CD4-positive, CD25-positive, alpha-beta regulatory T cell (primary cell): ENCODE data around the gene CYLD. TPM values are rescaled to one million over a fixed set of nuclear protein-coding genes. Genes with fewer than 3 reads are reported as not detected.

ENCODE experiments used
- ATAC-seq, 2 donors: fragments of 150-1000 bp; cut with Tn5 transposase; one replicate each; pipeline ENCODE4 v1.10.0; 2021; ENCODE audit warnings: low read depth in 2 of 2, moderate number of reproducible peaks in 2 of 2, moderate library complexity in 1 of 2
- DNase-seq, 3 donors: peaks; one replicate each; pipeline versions ENCODE4 v3.0.0 to v3.0.0-alpha.2; 2012 to 2022; ENCODE audit warnings: mixed read lengths in 1 of 3
- H3K27ac ChIP-seq: one replicate; pipeline ENCODE4 v1.7.0; 2013; ENCODE audit warnings: mild to moderate bottlenecking, low read length; ENCODE audit not compliant: insufficient read depth, poor library complexity, severe bottlenecking
- H3K27me3 ChIP-seq: one replicate; pipeline ENCODE4 v1.7.0; 2013; ENCODE audit warnings: low read length; ENCODE audit not compliant: control insufficient read depth, insufficient read depth
- H3K36me3 ChIP-seq: one replicate; pipeline ENCODE4 v1.7.0; 2013; ENCODE audit warnings: mild to moderate bottlenecking, low read length, moderate library complexity; ENCODE audit not compliant: control insufficient read depth, insufficient read depth
- H3K4me1 ChIP-seq: 2 replicates; pipeline ENCODE4 v1.7.0; 2013; ENCODE audit warnings: mild to moderate bottlenecking, low read length; ENCODE audit not compliant: insufficient read depth, control insufficient read depth, poor library complexity, severe bottlenecking
- H3K4me3 ChIP-seq: one replicate; pipeline ENCODE4 v1.7.0; 2013; ENCODE audit warnings: low read depth, mild to moderate bottlenecking, low read length, moderate library complexity
- H3K9me3 ChIP-seq, 2 experiments: 1 replicate in 1 of 2; 2 replicates in 1 of 2; pipeline ENCODE4 v1.7.0; 2013; ENCODE audit warnings: low read length in 2 of 2, mild to moderate bottlenecking in 1 of 2, moderate library complexity in 1 of 2; ENCODE audit not compliant: control insufficient read depth in 2 of 2
- H3K27ac Mint-ChIP-seq, 3 donors: one replicate each; pipeline ENCODE4 v1.8.0; 2020 to 2022; ENCODE audit warnings: mild to moderate bottlenecking in 3 of 3, mixed read lengths in 3 of 3, moderate library complexity in 2 of 3
- H3K27me3 Mint-ChIP-seq: one replicate; pipeline ENCODE4 v1.8.0; 2022; ENCODE audit warnings: mild to moderate bottlenecking, mixed read lengths
- H3K36me3 Mint-ChIP-seq: one replicate; pipeline ENCODE4 v1.8.0; 2020; ENCODE audit warnings: mixed read lengths
- H3K4me1 Mint-ChIP-seq, 4 donors: one replicate each; pipeline ENCODE4 v1.8.0; 2020 to 2022; ENCODE audit warnings: mixed read lengths in 4 of 4, mild to moderate bottlenecking in 1 of 4
- H3K4me3 Mint-ChIP-seq, 4 donors: one replicate each; pipeline ENCODE4 v1.8.0; 2020 to 2022; ENCODE audit warnings: mild to moderate bottlenecking in 4 of 4, mixed read lengths in 4 of 4, moderate library complexity in 3 of 4
- H3K9me3 Mint-ChIP-seq, 7 donors: one replicate each; pipeline ENCODE4 v1.8.0; 2020 to 2022; ENCODE audit warnings: mixed read lengths in 7 of 7, mild to moderate bottlenecking in 3 of 7, moderate library complexity in 2 of 7
- polyA plus RNA-seq, 4 donors: library from polyadenylated mRNA; unstranded; fragments of 300-500 nt; fragmentation: Illumina TruSeq; gene quantifications; one replicate each; pipeline ENCODE4 v1.2.3, GENCODE V29; 2021
- total RNA-seq: library from RNA; stranded (reverse); gene quantifications from one replicate; pipeline ENCODE4 v1.2.3, GENCODE V29; 2022

CYLD gene
- total RNA-seq (425 TPM), polyA plus RNA-seq (100 to 1,000 TPM; 161 to 211 (median 169) TPM)

GRCh38 chr16:50741781-50742575, at the start of gene CYLD:
TSS of gene CYLD (plus strand) at chr16:50742086. CDS start at chr16:50749699, 7,613 bp downstream.
- no peaks in the 10 kb centered on the region for H3K27me3 Mint-ChIP-seq
- Histone ChIP-seq H3K9me3 (no peaks in the 10 kb centered on the region), H3K4me1 (peaks cover 46% of the 10 kb centered on the region), H3K27ac (peak within 1 kb of the TSS; percentile 99), H3K27me3 (no peaks in the 10 kb centered on the region), H3K36me3 (no peaks in the 10 kb centered on the region), H3K4me3 (peak within 1 kb of the TSS; percentile 98)
- H3K9me3 Mint-ChIP-seq = no peaks in the 10 kb centered on the region
- H3K4me1 Mint-ChIP-seq = peaks cover 6 to 40% (median 29%) of the 10 kb centered on the region in 4 donors
- H3K27ac Mint-ChIP-seq = peak within 1 kb of the TSS; percentile 92 to 98 (median 95)
- peaks cover 26% of the 10 kb centered on the region for H3K36me3 Mint-ChIP-seq
- DNase-seq = peak; percentile 100
- ATAC-seq = peak; percentile 94
- H3K4me3 Mint-ChIP-seq = peak within 1 kb of the TSS; percentile 98 to 99 (median 98)

DNA sequence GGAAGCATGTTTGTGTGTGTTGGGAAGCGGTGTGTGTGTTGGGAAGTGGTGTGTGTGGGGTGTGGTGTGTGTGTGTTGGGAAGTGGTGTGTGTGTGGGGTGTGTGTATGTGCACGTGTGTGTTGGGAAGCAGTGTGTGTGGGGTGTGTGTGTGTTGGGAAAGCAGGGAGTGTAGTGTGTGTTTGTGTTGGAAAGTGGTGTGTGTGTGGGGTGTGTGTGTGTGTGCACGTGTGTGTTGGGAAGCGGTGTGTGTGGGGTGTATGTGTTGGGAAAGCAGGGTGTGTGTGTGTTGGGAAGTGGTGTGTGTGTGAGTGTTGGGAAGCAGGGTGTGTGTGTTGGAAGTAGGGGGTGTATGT, 49.3 kb upstream of the CYLD start:
- Mint-ChIP-seq H3K36me3 (no peaks in the 10 kb centered on the region), H3K4me1 (peaks cover 6 to 54% (median 36%) of the 10 kb centered on the region in 4 donors), H3K4me3 (peak overlapping the region in 3 of 4 donors; percentile 73 to 92 (median 76)), H3K27me3 (no peaks in the 10 kb centered on the region), H3K9me3 (peaks cover 0 to 1% (median 0%) of the 10 kb centered on the region in 7 donors), H3K27ac (no peak overlapping the region)
- no peaks in the 10 kb centered on the region for H3K36me3 ChIP-seq
- no peaks in the 10 kb centered on the region for H3K27me3 ChIP-seq
- no peak overlapping the region for H3K27ac ChIP-seq
- no peaks in the 10 kb centered on the region for H3K9me3 ChIP-seq
- peaks cover 42% of the 10 kb centered on the region for H3K4me1 ChIP-seq
- no peak overlapping the region for H3K4me3 ChIP-seq
- DNase-seq (no peak), ATAC-seq (no peak)

GRCh38 chr16:50692999-50693781, 48.7 kb upstream of the CYLD start, which contains the start of gene NOD2:
TSS of gene NOD2 (plus strand) at chr16:50693606. CDS start at chr16:50699496, 5,890 bp downstream.
- Mint-ChIP-seq H3K27me3 (no peaks in the 10 kb centered on the region), H3K4me1 (peaks cover 6 to 58% (median 41%) of the 10 kb centered on the region in 4 donors), H3K4me3 (peak within 1 kb of the TSS; percentile 79 to 93 (median 85)), H3K36me3 (no peaks in the 10 kb centered on the region), H3K27ac (peak within 1 kb of the TSS; percentile 59 to 97 (median 87)), H3K9me3 (peaks cover 0 to 1% (median 0%) of the 10 kb centered on the region in 7 donors)
- H3K27ac ChIP-seq = no peak within 1 kb of the TSS
- no peaks in the 10 kb centered on the region for H3K27me3 ChIP-seq
- peak within 1 kb of the TSS; percentile 80 for H3K4me3 ChIP-seq
- H3K4me1 ChIP-seq = peaks cover 48% of the 10 kb centered on the region
- peak in 1 of 3 donors; percentile 34 for DNase-seq
- H3K36me3 ChIP-seq = no peaks in the 10 kb centered on the region
- H3K9me3 ChIP-seq = no peaks in the 10 kb centered on the region
- ATAC-seq = peak; percentile 30 to 47

DNA sequence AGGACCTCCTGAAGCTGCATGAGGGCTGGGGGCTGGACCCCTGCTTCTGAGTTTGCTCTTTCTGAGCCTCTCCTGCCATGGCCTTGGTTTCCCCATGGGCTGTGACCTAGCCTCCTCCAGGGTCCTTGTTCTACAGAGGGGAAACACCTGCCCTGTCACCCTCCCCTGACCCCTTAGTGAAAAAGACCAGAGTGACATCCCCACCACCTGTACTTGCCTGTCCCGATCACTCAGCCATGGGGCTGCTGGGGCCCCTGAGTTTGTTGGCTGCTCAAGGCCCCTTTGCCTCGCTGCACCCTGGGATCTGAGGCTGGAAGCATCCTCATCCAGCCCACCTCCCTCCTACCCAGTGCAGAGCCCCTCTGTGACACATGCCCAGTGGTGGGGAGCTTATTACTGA, 47.7 kb upstream of the CYLD start:
- no peaks in the 10 kb centered on the region for H3K36me3 Mint-ChIP-seq
- H3K4me1 ChIP-seq = peaks cover 56% of the 10 kb centered on the region
- no peaks in the 10 kb centered on the region for H3K27me3 ChIP-seq
- peaks cover 6 to 66% (median 45%) of the 10 kb centered on the region in 4 donors for H3K4me1 Mint-ChIP-seq
- peak overlapping the region; percentile 59 to 97 (median 87) for H3K27ac Mint-ChIP-seq
- no peaks in the 10 kb centered on the region for H3K27me3 Mint-ChIP-seq
- H3K9me3 ChIP-seq = no peaks in the 10 kb centered on the region
- H3K4me3 ChIP-seq = peak overlapping the region; percentile 80
- DNase-seq (no peak), ATAC-seq (no peak)
- H3K36me3 ChIP-seq = no peaks in the 10 kb centered on the region
- H3K27ac ChIP-seq = no peak overlapping the region
- H3K9me3 Mint-ChIP-seq = peaks cover 0 to 1% (median 0%) of the 10 kb centered on the region in 7 donors
- H3K4me3 Mint-ChIP-seq = peak overlapping the region; percentile 79 to 93 (median 85)

DNA sequence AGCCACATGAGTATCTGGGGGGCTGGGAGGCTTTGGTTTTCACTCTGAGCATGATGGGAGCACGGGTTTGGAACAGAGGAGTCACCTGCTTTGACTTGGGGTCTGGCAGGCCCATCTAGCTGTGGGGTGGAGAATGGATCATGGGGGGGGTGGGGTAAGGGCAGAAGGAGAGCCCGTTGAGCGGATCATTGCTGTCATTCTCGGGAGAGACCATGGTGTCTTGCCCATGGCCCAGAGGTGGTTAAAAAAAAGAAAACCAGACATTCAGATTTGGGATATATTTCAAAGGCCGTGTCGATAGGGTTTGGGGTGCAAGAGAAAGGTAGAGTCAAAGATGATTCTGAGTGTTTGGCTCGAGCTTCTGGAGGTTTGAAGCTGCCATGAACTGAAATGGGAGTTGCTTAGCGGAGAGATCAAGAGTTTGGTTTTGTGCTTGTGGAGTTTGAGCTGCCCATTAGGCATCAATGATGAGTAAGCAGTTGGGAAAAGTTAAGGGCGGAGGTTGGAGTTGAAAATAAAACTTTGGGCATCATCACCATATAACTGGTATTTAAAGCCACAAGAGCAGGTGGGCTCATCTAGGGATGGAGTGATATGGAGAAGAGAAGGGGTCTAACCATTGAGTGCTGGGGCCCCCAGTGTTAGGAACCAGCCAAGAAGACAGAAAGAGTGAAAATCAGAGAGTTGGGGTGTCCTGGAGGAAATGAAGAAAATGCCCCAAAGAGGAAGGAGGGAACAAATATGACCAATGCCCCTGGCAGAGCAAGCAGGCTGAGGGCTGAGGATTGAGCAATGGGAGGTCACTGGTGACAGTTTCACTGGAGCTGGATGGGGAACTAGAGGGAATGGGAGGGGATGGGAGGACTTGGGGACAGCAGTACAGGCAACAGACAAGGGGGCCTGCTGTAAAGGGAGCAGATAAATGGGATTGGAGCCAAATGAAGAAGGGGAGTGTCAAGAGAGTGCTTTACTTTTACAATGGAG, 46.6 kb upstream of the CYLD start:
- H3K4me3 Mint-ChIP-seq = peak overlapping the region; percentile 59 to 85 (median 82)
- H3K4me1 Mint-ChIP-seq = peaks cover 6 to 74% (median 52%) of the 10 kb centered on the region in 4 donors
- Histone ChIP-seq H3K36me3 (no peaks in the 10 kb centered on the region), H3K27ac (peak overlapping the region; percentile 86), H3K27me3 (no peaks in the 10 kb centered on the region), H3K9me3 (no peaks in the 10 kb centered on the region), H3K4me1 (peaks cover 67% of the 10 kb centered on the region), H3K4me3 (peak overlapping the region; percentile 80)
- ATAC-seq = no peak
- no peaks in the 10 kb centered on the region for H3K36me3 Mint-ChIP-seq
- H3K27me3 Mint-ChIP-seq = no peaks in the 10 kb centered on the region
- H3K27ac Mint-ChIP-seq = peak overlapping the region; percentile 87 to 97 (median 91)
- no peak for DNase-seq
- H3K9me3 Mint-ChIP-seq = peaks cover 0 to 1% (median 0%) of the 10 kb centered on the region in 7 donors

GRCh38 chr16:50696126-50696525, 45.8 kb upstream of the CYLD start:
- peaks cover 69% of the 10 kb centered on the region for H3K4me1 ChIP-seq
- peak overlapping the region; percentile 55 for H3K4me3 ChIP-seq
- Mint-ChIP-seq H3K9me3 (peaks cover 0 to 1% (median 0%) of the 10 kb centered on the region in 7 donors), H3K36me3 (no peaks in the 10 kb centered on the region), H3K4me1 (peaks cover 6 to 75% (median 57%) of the 10 kb centered on the region in 4 donors), H3K4me3 (peak overlapping the region; percentile 2 to 85 (median 60)), H3K27ac (peak overlapping the region; percentile 83 to 98 (median 97)), H3K27me3 (no peaks in the 10 kb centered on the region)
- no peaks in the 10 kb centered on the region for H3K9me3 ChIP-seq
- H3K27ac ChIP-seq = peak overlapping the region; percentile 86
- ATAC-seq (no peak), DNase-seq (no peak)
- H3K27me3 ChIP-seq = no peaks in the 10 kb centered on the region
- no peaks in the 10 kb centered on the region for H3K36me3 ChIP-seq
